Islet of Langerhans (tissue), 1 donor: ENCODE data around the gene STIM1.

Source experiments
- FAIRE-seq: peaks from one replicate; lab custom pipeline; 2011; peaks lifted over from hg19 to GRCh38; lab: Jason Lieb, UNC

Gene STIM1

GRCh38 chr11:3953327-3953726 is 97.9 kb downstream of the STIM1 start:
- no peak for FAIRE-seq

GRCh38 chr11:3954448-3955298 is 99.2 kb downstream of the STIM1 start:
- FAIRE-seq: no peak

GRCh38 chr11:3955299-3955665 is 99.8 kb downstream of the STIM1 start:
- no peak for FAIRE-seq

- FAIRE-seq: no peak
Observed at GRCh38 chr11:3956038-3956437, 100.6 kb downstream of the STIM1 start.

GRCh38 chr11:3956748-3957147 is 101.3 kb downstream of the STIM1 start:
- FAIRE-seq: no peak

GRCh38 chr11:3957437-3957836 is 102.0 kb downstream of the STIM1 start:
- FAIRE-seq: no peak

GRCh38 chr11:3958281-3958680 is 102.8 kb downstream of the STIM1 start:
- no peak for FAIRE-seq

GRCh38 chr11:3959015-3959902 is 103.8 kb downstream of the STIM1 start:
- FAIRE-seq: no peak

- no peak for FAIRE-seq
Observed at GRCh38 chr11:3959903-3960265, 104.4 kb downstream of the STIM1 start.

- no peak for FAIRE-seq
Observed at GRCh38 chr11:3962406-3962840, 107.0 kb downstream of the STIM1 start.

GRCh38 chr11:3964056-3964455 is 108.6 kb downstream of the STIM1 start:
- FAIRE-seq: no peak

GRCh38 chr11:3964935-3965604 is 109.6 kb downstream of the STIM1 start:
- FAIRE-seq: no peak

GRCh38 chr11:3967695-3968094 is 112.2 kb downstream of the STIM1 start:
- FAIRE-seq: no peak

GRCh38 chr11:3969200-3969599 is 113.7 kb downstream of the STIM1 start:
- no peak for FAIRE-seq

GRCh38 chr11:3969613-3970012 is 114.1 kb downstream of the STIM1 start:
- FAIRE-seq: no peak

GRCh38 chr11:3970108-3970507 is 114.6 kb downstream of the STIM1 start:
- FAIRE-seq: no peak

- no peak for FAIRE-seq
Observed at GRCh38 chr11:3971756-3972404, 116.4 kb downstream of the STIM1 start.

- no peak for FAIRE-seq
Observed at GRCh38 chr11:3972431-3972830, 117.0 kb downstream of the STIM1 start.

GRCh38 chr11:3977078-3977477 is 121.6 kb downstream of the STIM1 start:
- no peak for FAIRE-seq

GRCh38 chr11:3981084-3981633 is 125.7 kb downstream of the STIM1 start:
- FAIRE-seq: no peak

GRCh38 chr11:3982431-3982830 is 127.0 kb downstream of the STIM1 start:
- FAIRE-seq: no peak

GRCh38 chr11:3983101-3983500 is 127.6 kb downstream of the STIM1 start:
- FAIRE-seq: no peak
